HG03565 (cell line): ENCODE data around the gene PPP2CA.

Source experiments
- ATAC-seq: cut with Tn5 transposase; IDR thresholded peaks from one replicate; pipeline ENCODE4 v1.9.1; 2021; ENCODE audit warnings: mild to moderate bottlenecking, moderate library complexity; ENCODE audit not compliant: unreplicated experiment

Gene PPP2CA

DNA sequence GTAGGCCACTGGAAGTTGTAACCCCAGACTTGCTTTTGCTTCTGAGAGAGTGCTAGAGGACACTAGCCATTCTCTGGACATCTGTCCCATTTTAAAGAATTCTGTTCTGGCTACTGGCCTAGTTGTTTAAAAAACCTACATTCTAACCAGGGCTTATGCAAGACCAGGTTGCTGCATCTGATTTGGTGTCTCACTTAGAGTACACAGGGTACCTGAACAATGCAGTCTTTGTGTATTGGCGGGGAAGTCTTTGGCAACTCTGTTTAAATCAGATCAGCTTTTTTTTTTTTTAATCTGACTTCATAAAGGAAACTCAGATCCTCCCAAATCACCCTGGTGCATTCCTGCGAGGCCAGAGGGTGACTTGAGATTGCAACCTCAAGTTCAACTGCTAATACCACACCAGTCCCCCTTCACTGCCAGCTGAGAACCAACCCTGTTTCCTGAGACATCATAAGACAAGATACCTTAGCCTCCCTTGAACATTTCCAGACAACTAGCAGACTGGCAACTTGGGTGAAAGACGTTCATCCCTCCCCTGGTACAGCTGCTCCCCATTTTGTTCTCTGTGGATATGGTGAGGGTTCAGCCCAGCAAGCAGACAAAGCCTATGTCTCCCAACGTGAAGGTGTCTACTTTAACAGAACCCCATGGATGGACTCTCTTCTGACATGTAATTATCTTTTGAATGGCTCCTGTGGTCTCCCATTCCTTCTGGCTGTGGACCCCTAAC is 76.1 kb downstream of the PPP2CA start:
- no peak for ATAC-seq

DNA sequence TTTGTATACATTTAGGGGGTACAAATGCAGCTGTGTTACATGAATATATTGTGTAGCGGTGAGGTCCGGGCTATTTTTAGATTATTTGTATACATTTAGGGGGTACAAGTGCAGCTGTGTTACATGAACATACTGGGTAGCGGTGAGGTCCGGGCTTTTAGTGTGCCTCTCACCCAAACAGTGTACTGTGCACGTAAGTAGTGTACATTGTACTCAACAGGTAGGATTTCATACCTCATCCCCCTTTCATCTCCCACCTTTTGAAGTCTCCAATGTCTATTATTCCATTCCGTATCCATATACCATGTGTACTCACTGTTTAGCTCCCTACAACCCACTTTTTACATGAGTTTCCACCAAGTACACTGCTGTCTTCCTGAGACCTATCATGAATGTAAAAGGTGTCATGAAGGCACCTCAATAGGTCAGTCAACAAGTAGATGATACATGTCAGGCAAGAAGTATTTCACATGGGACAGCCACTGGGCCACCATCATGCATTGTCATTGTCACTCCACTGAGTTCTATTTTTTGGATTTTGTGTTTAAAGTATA is 76.8 kb downstream of the PPP2CA start:
- no peak for ATAC-seq

GRCh38 chr5:134148316-134148715 is 77.6 kb downstream of the PPP2CA start:
- ATAC-seq = no peak

- no peak for ATAC-seq
These were observed 79.0 kb downstream of the PPP2CA start for GRCh38 chr5:134146651-134147518.

DNA sequence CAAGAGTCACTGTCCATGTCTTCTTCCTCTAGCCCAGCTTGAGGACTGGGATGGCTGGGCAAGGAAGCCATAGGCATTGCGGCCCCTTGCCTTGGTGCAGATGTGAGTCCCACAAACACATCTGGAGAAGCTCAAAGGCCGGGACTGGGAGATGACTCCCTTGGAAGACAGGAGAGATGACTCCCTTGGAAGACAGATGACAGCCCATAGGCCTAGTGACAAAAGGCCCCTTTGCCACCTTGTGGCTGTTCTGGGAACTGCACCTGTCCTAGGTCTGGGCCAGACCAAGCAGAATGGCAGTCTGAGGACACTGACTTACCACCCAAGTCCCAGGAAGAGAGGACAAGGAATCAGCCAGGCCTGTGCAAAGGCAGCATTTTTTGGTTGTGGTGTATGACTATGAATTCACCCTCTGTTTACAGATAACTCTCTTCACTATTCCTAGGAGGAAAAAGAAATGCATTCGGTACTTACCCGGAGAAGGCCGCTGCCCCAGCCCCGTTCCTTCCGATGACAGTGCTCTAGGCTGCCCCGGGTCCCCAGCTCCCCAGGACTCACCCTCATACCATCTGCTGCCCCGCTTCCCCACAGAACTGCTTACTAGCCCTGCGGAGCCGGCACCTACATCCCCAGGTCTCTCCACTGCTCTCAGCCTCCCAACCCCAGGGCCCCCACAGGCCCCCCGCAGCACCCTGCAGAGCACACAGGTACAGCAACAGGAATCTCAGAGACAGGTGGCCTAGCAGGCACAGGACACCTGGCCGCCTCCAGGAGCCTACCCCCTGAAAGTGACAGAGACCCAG is 79.9 kb downstream of the PPP2CA start:
- ATAC-seq = peak; percentile 42

DNA sequence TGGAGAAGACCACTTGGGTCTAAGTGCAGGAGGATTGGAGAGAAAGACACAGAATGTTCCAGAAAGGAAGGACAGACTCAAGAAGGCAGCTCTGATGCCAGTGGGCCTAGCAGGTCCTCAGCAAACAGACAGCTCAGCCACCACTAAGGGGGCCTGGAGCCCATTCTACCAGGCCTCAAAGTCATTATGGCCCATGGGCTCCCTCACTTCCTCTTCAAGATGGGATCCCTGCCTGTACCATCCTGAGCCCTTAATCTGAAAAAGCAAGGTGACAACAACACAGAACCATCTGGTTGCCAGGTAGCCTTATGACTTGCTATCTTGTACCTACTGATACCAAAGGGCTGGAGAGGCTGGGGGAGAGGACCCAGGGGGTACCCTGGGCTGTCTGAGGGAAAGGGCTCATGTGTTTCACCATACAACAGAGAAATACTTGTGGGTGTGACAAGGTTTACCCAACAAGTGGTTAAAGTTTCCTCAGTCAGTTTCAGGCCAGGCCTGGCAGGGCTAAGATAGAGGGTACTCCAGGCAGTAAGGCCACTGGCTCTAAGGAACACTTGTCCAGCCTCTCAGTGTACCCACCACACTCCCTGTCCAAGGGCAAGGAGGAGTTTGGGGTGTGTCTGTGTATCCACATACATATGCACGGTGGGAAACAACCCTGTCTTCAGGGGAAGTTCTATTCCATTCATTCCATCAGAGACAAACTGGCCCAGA is 80.7 kb downstream of the PPP2CA start:
- no peak for ATAC-seq
